Measurements from ENCODE around the gene OSBP2. TPM values are rescaled to one million over a fixed set of nuclear protein-coding genes. Genes with fewer than 3 reads are reported as not detected.

The OSBP2 gene
- total RNA-seq, 4 donors from 2014 or later, result 0.66 to 2.4 (median 1.6) TPM

DNA sequence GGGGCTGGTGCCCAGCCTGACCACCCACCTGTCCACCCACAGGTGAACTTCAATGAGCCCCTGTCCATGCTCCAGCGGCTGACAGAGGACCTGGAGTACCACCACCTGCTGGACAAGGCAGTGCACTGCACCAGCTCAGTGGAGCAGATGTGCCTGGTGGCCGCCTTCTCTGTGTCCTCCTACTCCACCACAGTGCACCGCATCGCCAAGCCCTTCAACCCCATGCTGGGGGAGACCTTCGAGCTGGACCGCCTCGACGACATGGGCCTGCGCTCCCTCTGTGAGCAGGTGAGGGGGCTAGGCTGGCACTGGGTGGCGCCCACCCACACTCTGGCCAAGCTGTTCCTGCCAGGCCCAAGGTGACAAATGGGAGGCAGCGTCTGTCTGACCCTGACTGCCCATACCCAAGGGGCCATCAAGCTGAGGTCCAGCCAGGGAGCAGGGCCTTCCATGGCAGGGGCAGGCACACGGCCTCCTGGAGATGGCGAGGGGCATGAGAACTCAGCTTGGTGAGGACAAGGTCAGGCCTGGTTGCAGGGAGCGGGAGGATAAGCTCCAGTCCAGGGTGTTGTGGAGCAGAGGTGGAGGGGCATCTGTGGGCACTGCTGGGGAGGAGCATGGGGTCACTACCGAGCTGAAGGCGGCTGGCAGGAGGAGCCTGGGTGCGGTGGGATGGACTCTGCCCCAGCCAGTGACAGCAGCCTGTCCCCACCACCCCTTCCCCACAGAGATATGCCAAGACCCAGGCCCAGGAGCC lies 196.2 kb downstream of the OSBP2 start:
- 80 to 90% methylated on average over 10 to 15 of the region's 17 CpGs for WGBS, 2 donors
- TF ChIP-seq EP300 (IDR thresholded peaks at IDR 0.05), result no peak
- TF ChIP-seq, protein P1, sequence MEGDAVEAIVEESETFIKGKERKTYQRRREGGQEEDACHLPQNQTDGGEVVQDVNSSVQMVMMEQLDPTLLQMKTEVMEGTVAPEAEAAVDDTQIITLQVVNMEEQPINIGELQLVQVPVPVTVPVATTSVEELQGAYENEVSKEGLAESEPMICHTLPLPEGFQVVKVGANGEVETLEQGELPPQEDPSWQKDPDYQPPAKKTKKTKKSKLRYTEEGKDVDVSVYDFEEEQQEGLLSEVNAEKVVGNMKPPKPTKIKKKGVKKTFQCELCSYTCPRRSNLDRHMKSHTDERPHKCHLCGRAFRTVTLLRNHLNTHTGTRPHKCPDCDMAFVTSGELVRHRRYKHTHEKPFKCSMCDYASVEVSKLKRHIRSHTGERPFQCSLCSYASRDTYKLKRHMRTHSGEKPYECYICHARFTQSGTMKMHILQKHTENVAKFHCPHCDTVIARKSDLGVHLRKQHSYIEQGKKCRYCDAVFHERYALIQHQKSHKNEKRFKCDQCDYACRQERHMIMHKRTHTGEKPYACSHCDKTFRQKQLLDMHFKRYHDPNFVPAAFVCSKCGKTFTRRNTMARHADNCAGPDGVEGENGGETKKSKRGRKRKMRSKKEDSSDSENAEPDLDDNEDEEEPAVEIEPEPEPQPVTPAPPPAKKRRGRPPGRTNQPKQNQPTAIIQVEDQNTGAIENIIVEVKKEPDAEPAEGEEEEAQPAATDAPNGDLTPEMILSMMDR (IDR thresholded peaks at IDR 0.05), result peak; percentile 41 to 66 (median 47)
- Histone ChIP-seq H3K27me3 (no peaks in the 10 kb centered on the region), H3K4me1 (no peaks in the 10 kb centered on the region), H3K9me3 (no peaks in the 10 kb centered on the region), H3K36me3 (peaks cover 0 to 61% (median 0%) of the 10 kb centered on the region in 3 donors), H3K27ac (no peak overlapping the region), H3K4me3 (no peak overlapping the region)
- DNase-seq (ENCODE audit: low spot score in 2 of 2), result no peak

DNA sequence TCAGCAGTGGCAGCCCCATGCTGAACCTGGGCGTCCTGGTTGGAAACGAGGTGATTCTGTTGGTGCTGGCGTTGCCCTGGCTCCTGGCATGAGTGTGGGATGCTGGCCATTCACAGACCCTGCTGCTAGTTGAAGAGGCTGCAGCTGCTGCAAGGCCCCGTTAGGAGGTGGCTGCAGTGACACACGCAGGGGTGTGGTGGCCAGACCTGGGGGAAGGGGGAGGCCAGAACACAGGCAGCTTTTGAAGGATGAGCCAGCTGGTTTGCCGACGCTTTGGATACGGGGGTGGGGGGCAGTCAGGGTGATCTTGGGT lies 196.7 kb downstream of the OSBP2 start:
- Histone ChIP-seq H3K9me3 (no peaks in the 10 kb centered on the region), H3K4me3 (no peak overlapping the region), H3K36me3 (peaks cover 0 to 65% (median 0%) of the 10 kb centered on the region in 3 donors), H3K4me1 (no peaks in the 10 kb centered on the region), H3K27me3 (no peaks in the 10 kb centered on the region), H3K27ac (no peak overlapping the region)
- DNase-seq (ENCODE audit: low spot score in 2 of 2), result no peak
- WGBS, 2 donors, result 63 to 82% methylated on average over 5 to 8 of the region's 8 CpGs
- no peak for TF ChIP-seq EP300 (IDR thresholded peaks at IDR 0.05)
- TF ChIP-seq, protein P1 (IDR thresholded peaks at IDR 0.05), result no peak
- no peak for TF ChIP-seq POLR2A (IDR thresholded peaks at IDR 0.05)

DNA sequence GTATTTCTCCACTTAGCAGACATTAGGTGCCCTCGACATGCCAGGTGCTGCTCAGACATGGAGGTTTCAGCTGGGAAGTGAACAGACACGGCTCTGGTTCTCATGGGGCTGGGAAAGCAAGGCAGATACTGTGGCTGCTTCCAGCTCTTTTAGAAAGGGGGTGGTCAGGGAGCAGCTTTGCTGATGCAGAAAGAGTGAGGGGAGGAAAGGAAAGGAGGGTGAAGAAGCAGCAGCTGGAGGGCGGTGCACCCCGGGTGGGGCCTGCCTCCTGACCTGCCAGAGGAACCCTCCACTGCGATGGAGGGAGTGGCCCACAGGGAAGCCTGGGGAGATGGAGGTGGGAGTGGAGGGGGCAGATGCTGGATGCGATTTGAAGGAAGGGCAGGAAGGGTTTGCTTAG lies 197.1 kb downstream of the OSBP2 start:
- Histone ChIP-seq H3K27ac (no peak overlapping the region), H3K9me3 (no peaks in the 10 kb centered on the region), H3K27me3 (no peaks in the 10 kb centered on the region), H3K36me3 (peaks cover 0 to 65% (median 0%) of the 10 kb centered on the region in 3 donors), H3K4me1 (no peaks in the 10 kb centered on the region), H3K4me3 (no peak overlapping the region)
- 57 to 76% methylated on average over 6 of the region's 6 CpGs for WGBS, 2 donors
- TF ChIP-seq, protein P1 (IDR thresholded peaks at IDR 0.05), result no peak
- TF ChIP-seq EP300 (IDR thresholded peaks at IDR 0.05), result no peak
- no peak for DNase-seq (ENCODE audit: low spot score in 2 of 2)

DNA sequence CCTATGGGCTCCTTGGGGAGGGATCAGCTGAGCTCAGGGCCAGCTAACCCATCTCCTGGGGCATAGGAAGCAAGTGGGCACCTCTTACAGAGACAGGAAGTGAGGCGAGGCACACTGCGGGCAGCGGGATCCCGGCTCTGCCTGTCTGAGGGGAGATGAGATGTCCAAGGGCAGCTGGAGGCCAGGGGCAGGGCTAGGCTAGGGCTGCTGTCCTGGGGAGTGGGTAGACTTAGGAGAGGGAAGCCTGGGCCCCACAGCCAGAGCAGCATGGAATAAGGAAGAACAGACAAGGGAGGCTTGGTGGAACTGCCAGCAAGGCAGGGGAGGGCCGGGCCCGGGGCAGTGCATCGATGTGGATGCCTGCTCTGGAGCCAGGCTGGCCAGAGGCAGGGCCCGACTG lies 197.6 kb downstream of the OSBP2 start:
- Histone ChIP-seq H3K27me3 (no peaks in the 10 kb centered on the region), H3K9me3 (no peaks in the 10 kb centered on the region), H3K27ac (no peak overlapping the region), H3K4me1 (no peaks in the 10 kb centered on the region), H3K4me3 (no peak overlapping the region), H3K36me3 (peaks cover 0 to 65% (median 0%) of the 10 kb centered on the region in 3 donors)
- no peak for DNase-seq (ENCODE audit: low spot score in 2 of 2)
- TF ChIP-seq EP300 (IDR thresholded peaks at IDR 0.05) (no peak), POLR2A (IDR thresholded peaks at IDR 0.05) (no peak)
- TF ChIP-seq, protein P1 (IDR thresholded peaks at IDR 0.05), result no peak
- WGBS, 2 donors, result 87 to 89% methylated on average over 7 to 8 of the region's 8 CpGs

DNA sequence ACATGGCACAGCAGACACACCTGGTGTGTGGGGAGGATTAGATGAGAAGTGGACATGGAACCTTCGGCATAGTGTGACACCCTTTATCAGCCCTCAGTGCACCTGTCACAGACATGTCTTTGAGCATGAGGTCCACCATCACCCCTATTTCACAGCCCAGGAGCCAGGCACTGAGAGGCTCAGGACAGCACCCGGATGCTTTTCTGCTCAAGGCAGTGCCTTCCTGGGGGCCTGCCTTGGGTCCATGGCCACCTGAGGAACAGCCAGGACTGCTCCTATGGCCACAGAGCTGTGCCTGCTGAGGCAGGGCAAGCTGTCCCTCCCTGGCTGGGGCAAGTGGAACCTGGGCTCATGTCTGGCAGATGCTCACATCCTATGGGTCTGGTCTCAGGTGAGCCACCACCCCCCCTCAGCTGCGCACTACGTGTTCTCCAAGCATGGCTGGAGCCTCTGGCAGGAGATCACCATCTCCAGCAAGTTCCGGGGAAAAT lies 198.1 kb downstream of the OSBP2 start:
- TF ChIP-seq, protein P1 (IDR thresholded peaks at IDR 0.05), result no peak
- TF ChIP-seq POLR2A (IDR thresholded peaks at IDR 0.05) (no peak), EP300 (IDR thresholded peaks at IDR 0.05) (no peak)
- WGBS, 2 donors, result 80 to 100% methylated on average over 1 to 5 of the region's 5 CpGs
- DNase-seq (ENCODE audit: low spot score in 2 of 2), result no peak
- H3K9me3 ChIP-seq, result no peaks in the 10 kb centered on the region
- H3K4me3 ChIP-seq, result no peak overlapping the region
- H3K4me1 ChIP-seq, result no peaks in the 10 kb centered on the region
- no peaks in the 10 kb centered on the region for H3K27me3 ChIP-seq
- H3K36me3 ChIP-seq, result peaks cover 0 to 60% (median 0%) of the 10 kb centered on the region in 3 donors
- no peak overlapping the region for H3K27ac ChIP-seq

Measured in tibial nerve (tissue), 4 donors.